Measurements from ENCODE around the gene DGKA. TPM values are rescaled to one million over a fixed set of nuclear protein-coding genes. Genes with fewer than 3 reads are reported as not detected.
A peak's percentile ranks its signal among the peaks of the same experiment; 100 is the strongest.

The DGKA gene
- total RNA-seq, 4 donors from 2014 or later: 24.0 to 183 (median 55.1) TPM

DNA sequence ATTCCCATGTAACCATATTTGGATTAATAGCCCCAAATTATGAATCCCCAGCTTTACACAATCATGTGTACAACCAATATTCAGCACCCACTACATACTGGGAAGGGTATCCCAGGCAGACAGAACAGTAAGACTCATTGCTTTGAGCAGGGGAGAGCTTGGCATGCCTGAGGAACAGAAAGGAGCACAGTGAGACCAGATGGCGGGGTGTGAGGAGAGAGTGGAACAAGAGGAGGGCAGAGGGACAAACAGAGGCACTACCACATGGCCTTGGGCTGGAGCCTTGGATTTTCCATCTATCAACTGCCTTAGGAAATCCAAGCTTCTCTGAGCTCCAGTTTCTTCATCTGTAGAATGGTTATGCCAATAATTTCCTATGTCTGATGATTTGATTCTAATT, 3.8 kb downstream of the DGKA start:
- Histone ChIP-seq H3K36me3 (no peaks in the 10 kb centered on the region), H3K27ac (no peak overlapping the region), H3K4me3 (no peak overlapping the region), H3K4me1 (peaks cover 4% of the 10 kb centered on the region in 2 donors), H3K27me3 (no peaks in the 10 kb centered on the region), H3K9me3 (no peaks in the 10 kb centered on the region)
- intact Hi-C loops (cut with DNase I; ENCODE audit: low total_unique reads): loop anchor here (5.0 kb wide), 1 partner anchor 107 kb away; the partner anchor contains the start of gene DNAJC14
- no peak for DNase-seq
- TF ChIP-seq, protein P1, sequence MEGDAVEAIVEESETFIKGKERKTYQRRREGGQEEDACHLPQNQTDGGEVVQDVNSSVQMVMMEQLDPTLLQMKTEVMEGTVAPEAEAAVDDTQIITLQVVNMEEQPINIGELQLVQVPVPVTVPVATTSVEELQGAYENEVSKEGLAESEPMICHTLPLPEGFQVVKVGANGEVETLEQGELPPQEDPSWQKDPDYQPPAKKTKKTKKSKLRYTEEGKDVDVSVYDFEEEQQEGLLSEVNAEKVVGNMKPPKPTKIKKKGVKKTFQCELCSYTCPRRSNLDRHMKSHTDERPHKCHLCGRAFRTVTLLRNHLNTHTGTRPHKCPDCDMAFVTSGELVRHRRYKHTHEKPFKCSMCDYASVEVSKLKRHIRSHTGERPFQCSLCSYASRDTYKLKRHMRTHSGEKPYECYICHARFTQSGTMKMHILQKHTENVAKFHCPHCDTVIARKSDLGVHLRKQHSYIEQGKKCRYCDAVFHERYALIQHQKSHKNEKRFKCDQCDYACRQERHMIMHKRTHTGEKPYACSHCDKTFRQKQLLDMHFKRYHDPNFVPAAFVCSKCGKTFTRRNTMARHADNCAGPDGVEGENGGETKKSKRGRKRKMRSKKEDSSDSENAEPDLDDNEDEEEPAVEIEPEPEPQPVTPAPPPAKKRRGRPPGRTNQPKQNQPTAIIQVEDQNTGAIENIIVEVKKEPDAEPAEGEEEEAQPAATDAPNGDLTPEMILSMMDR (IDR thresholded peaks at IDR 0.05): no peak
- no peak for TF ChIP-seq POLR2A (IDR thresholded peaks at IDR 0.05)

DNA sequence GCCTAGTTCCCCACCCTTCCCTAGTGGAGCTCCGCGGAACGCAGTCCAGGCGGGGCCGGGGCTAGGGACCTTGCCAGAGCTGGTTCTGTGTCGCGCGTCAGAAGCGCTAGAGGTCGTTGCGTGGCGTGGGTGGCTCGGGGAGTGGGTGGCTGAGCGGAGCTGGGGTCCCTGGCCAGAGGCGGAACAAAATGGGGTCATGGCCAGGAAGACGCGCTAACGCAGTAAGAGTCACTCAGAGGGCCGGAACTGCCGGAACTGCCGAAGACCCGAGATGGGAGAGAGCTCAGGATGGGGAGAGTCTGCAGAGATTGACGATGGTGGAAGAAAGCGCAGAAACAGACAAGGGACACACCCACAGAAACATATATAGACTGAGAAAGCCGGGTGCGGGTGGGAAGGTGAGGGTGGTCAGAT, 4.8 kb downstream of the DGKA start:
- Histone ChIP-seq H3K27me3 (no peaks in the 10 kb centered on the region), H3K9me3 (no peaks in the 10 kb centered on the region), H3K4me3 (peak overlapping the region in 1 of 2 donors; percentile 21), H3K36me3 (no peaks in the 10 kb centered on the region), H3K27ac (peak overlapping the region; percentile 2 to 49), H3K4me1 (peaks cover 4% of the 10 kb centered on the region in 2 donors)
- TF ChIP-seq POLR2A (IDR thresholded peaks at IDR 0.05): no peak
- TF ChIP-seq, protein P1 (IDR thresholded peaks at IDR 0.05): no peak
- peak in 1 of 2 donors; percentile 52 for DNase-seq
- intact Hi-C loops (cut with DNase I; ENCODE audit: low total_unique reads): no loop called here

DNA sequence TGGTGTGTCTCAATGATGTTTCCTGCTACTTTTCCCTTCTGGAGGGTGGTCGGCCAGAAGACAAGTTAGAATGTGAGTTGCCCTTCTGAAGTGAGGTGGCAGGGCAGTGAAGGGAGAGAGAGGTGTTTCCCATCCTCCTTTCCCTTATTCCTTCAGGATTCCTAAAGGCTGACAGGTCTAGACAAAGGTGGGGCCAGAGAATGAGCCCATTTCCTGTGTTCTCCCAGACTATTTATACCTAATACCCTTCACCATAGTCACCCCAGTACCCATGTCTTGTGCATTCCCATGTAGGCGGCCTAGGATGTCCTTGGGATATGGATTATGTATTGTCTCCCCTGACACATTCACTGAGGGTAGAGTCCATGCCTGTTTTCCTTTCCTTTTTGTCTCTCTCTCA, 7.0 kb downstream of the DGKA start:
- TF ChIP-seq, protein P1 (IDR thresholded peaks at IDR 0.05): no peak
- TF ChIP-seq POLR2A (IDR thresholded peaks at IDR 0.05): no peak
- Histone ChIP-seq H3K27me3 (no peaks in the 10 kb centered on the region), H3K9me3 (no peaks in the 10 kb centered on the region), H3K27ac (no peak overlapping the region), H3K4me3 (no peak overlapping the region), H3K4me1 (peaks cover 0 to under 1% of the 10 kb centered on the region in 2 donors), H3K36me3 (no peaks in the 10 kb centered on the region)
- intact Hi-C loops (cut with DNase I; ENCODE audit: low total_unique reads): no loop called here
- DNase-seq: no peak

DNA sequence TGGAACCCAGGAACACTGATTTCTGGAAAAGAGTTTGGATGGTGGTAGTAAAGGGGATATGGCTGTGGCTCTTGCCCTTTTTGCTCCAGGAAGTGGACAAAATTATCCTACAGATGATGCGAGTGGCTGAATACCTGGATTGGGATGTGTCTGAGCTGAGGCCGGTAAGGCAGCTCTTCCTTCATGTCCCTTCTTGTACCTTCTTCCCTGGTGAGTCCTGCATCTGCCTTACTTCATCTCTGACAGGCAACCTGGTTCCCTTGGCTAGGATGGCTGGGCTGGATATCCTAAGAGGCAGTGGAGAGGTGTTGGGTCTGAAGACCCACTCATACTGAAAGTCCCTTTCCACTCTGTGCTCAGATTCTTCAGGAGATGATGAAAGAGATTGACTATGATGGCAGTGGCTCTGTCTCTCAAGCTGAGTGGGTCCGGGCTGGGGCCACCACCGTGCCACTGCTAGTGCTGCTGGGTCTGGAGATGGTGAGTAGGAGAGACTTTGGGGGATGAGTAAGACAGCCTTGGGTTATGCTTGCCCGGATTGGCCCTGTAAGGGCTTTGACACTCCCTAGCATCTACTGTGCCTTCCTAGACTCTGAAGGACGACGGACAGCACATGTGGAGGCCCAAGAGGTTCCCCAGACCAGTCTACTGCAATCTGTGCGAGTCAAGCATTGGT, 8.0 kb downstream of the DGKA start:
- H3K36me3 ChIP-seq: no peaks in the 10 kb centered on the region
- no peaks in the 10 kb centered on the region for H3K9me3 ChIP-seq
- intact Hi-C loops (cut with DNase I; ENCODE audit: low total_unique reads): no loop called here
- H3K4me1 ChIP-seq: no peaks in the 10 kb centered on the region
- no peak overlapping the region for H3K27ac ChIP-seq
- TF ChIP-seq, protein P1 (IDR thresholded peaks at IDR 0.05): no peak
- no peak for TF ChIP-seq POLR2A (IDR thresholded peaks at IDR 0.05)
- H3K4me3 ChIP-seq: no peak overlapping the region
- H3K27me3 ChIP-seq: no peaks in the 10 kb centered on the region
- no peak for DNase-seq

DNA sequence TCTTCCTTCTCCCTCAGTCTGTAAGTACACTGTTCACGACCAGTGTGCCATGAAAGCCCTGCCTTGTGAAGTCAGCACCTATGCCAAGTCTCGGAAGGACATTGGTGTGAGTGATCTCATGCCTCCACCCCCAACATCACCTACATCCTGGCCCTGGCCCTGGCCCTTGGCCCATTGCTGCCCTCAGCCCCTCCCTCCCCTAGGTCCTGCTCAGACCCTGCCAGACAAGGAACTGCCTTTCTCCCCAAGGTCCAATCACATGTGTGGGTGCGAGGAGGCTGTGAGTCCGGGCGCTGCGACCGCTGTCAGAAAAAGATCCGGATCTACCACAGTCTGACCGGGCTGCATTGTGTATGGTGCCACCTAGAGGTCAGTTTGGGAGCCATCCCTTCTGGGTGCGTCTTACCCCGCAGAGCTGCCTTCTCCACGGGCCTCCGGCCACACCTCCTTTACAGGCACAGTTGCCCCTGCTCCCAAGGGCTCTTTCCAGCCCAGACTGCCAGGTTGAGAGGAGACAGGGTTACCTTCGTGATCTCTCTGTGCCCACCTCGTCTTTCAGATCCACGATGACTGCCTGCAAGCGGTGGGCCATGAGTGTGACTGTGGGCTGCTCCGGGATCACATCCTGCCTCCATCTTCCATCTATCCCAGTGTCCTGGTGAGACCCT, 9.2 kb downstream of the DGKA start:
- intact Hi-C loops (cut with DNase I; ENCODE audit: low total_unique reads): loop anchor here (5.0 kb wide), 1 partner anchor 203 kb away; no protein-coding TSS in a partner anchor
- TF ChIP-seq POLR2A (IDR thresholded peaks at IDR 0.05): no peak
- TF ChIP-seq, protein P1 (IDR thresholded peaks at IDR 0.05): peak; percentile 85 to 90 (median 88)
- Histone ChIP-seq H3K9me3 (no peaks in the 10 kb centered on the region), H3K27me3 (no peaks in the 10 kb centered on the region), H3K4me1 (no peaks in the 10 kb centered on the region), H3K27ac (peak overlapping the region in 1 of 2 donors; percentile 22), H3K36me3 (no peaks in the 10 kb centered on the region), H3K4me3 (no peak overlapping the region)
- DNase-seq: peak; percentile 84 to 87
